ENCODE results near the gene FAM20A. TPM values are rescaled to one million over a fixed set of nuclear protein-coding genes. Genes with fewer than 3 reads are reported as not detected.

The FAM20A gene
- total RNA-seq, 2 donors from 2014 or later: 2.5 to 4.4 TPM

GRCh38 chr17:68542698-68543463 lies 58.3 kb downstream of the FAM20A start:
- DNase-seq (ENCODE audit: low spot score): no peak
- H3K36me3 ChIP-seq: peaks cover 29% of the 10 kb centered on the region
- no peaks in the 10 kb centered on the region for H3K27me3 ChIP-seq
- no peak overlapping the region for H3K4me3 ChIP-seq
- H3K27ac ChIP-seq: no peak overlapping the region
- H3K9me3 ChIP-seq: no peaks in the 10 kb centered on the region
- H3K4me1 ChIP-seq: peaks cover 0 to 9% of the 10 kb centered on the region in 2 donors
- no peak for TF ChIP-seq CTCF (IDR thresholded peaks at IDR 0.05)

GRCh38 chr17:68541816-68542215 lies 59.4 kb downstream of the FAM20A start:
- no peak overlapping the region for H3K4me3 ChIP-seq
- no peak for DNase-seq (ENCODE audit: low spot score)
- H3K9me3 ChIP-seq: no peaks in the 10 kb centered on the region
- H3K36me3 ChIP-seq: peaks cover 40% of the 10 kb centered on the region
- H3K27ac ChIP-seq: peak overlapping the region in 1 of 2 donors; percentile 70
- H3K27me3 ChIP-seq: no peaks in the 10 kb centered on the region
- no peak for TF ChIP-seq CTCF (IDR thresholded peaks at IDR 0.05)
- H3K4me1 ChIP-seq: peaks cover 0 to 9% of the 10 kb centered on the region in 2 donors

- Histone ChIP-seq H3K9me3 (no peaks in the 10 kb centered on the region), H3K4me1 (peaks cover 0 to 9% of the 10 kb centered on the region in 2 donors), H3K27me3 (no peaks in the 10 kb centered on the region), H3K36me3 (peaks cover 40% of the 10 kb centered on the region), H3K4me3 (no peak overlapping the region), H3K27ac (peak overlapping the region; percentile 35 to 70)
- DNase-seq (ENCODE audit: low spot score): no peak
- TF ChIP-seq CTCF (IDR thresholded peaks at IDR 0.05): no peak
These were observed 60.2 kb downstream of the FAM20A start for GRCh38 chr17:68540981-68541380.

- H3K36me3 ChIP-seq: peaks cover 49% of the 10 kb centered on the region
- no peak for DNase-seq (ENCODE audit: low spot score)
- no peaks in the 10 kb centered on the region for H3K27me3 ChIP-seq
- H3K4me1 ChIP-seq: peaks cover 0 to 15% of the 10 kb centered on the region in 2 donors
- peak overlapping the region; percentile 35 to 70 for H3K27ac ChIP-seq
- TF ChIP-seq CTCF (IDR thresholded peaks at IDR 0.05): peak in 1 of 2 donors; percentile 41
- no peak overlapping the region for H3K4me3 ChIP-seq
- H3K9me3 ChIP-seq: no peaks in the 10 kb centered on the region
These were observed 61.4 kb downstream of the FAM20A start for GRCh38 chr17:68539548-68540467.

- no peak for DNase-seq (ENCODE audit: low spot score)
- peaks cover 0 to 15% of the 10 kb centered on the region in 2 donors for H3K4me1 ChIP-seq
- no peak for TF ChIP-seq CTCF (IDR thresholded peaks at IDR 0.05)
- no peaks in the 10 kb centered on the region for H3K27me3 ChIP-seq
- H3K4me3 ChIP-seq: no peak overlapping the region
- H3K9me3 ChIP-seq: no peaks in the 10 kb centered on the region
- peak overlapping the region; percentile 13 to 22 for H3K27ac ChIP-seq
- H3K36me3 ChIP-seq: peaks cover 82% of the 10 kb centered on the region
These were observed 65.2 kb downstream of the FAM20A start for GRCh38 chr17:68535922-68536321.

Measured in right atrium auricular region (tissue), 2 donors.